Activated T-cell treated with anti-CD3 and anti-CD28 coated beads, Interleukin-2, amount 50 U/mL, for 72 hours (primary cell): ENCODE results near the gene IPO9. TPM values are rescaled to one million over a fixed set of nuclear protein-coding genes. Genes with fewer than 3 reads are reported as not detected.
"Not testable (repeated sequence)": the region's sequence is repeated elsewhere in the genome, so short reads cannot be mapped to it uniquely, and the experiment has no call there.

Experiments
- ATAC-seq, 2 donors: fragments of 150-1000 bp; cut with Tn5 transposase; replicated peaks in 1 of 2; 2 replicates each; pipeline ENCODE4 v1.10.0; 2021; ENCODE audit warnings: moderate library complexity in 2 of 2, mild to moderate bottlenecking in 1 of 2
- DNase-seq, 2 donors: peaks; one replicate each; pipeline ENCODE4 v3.0.0; 2021 to 2022; ENCODE audit warnings: mixed read lengths in 1 of 2
- H3K27ac Mint-ChIP-seq: one replicate; pipeline ENCODE4 v1.8.0; 2022; ENCODE audit warnings: mild to moderate bottlenecking, moderate library complexity, mixed read lengths
- H3K27me3 Mint-ChIP-seq: one replicate; pipeline ENCODE4 v1.8.0; 2022; ENCODE audit warnings: low read depth, mixed read lengths
- H3K36me3 Mint-ChIP-seq, 2 donors: one replicate each; pipeline ENCODE4 v1.8.0; 2022; ENCODE audit warnings: mixed read lengths in 2 of 2, mild to moderate bottlenecking in 1 of 2; ENCODE audit not compliant: insufficient read depth in 2 of 2
- H3K4me1 Mint-ChIP-seq: one replicate; pipeline ENCODE4 v1.8.0; 2022; ENCODE audit warnings: low read depth, mixed read lengths
- H3K4me3 Mint-ChIP-seq, 2 donors: one replicate each; pipeline ENCODE4 v1.8.0; 2022; ENCODE audit warnings: mild to moderate bottlenecking in 2 of 2, mixed read lengths in 2 of 2, moderate library complexity in 2 of 2
- H3K9me3 Mint-ChIP-seq, 2 donors: one replicate each; pipeline ENCODE4 v1.8.0; 2022; ENCODE audit warnings: mixed read lengths in 2 of 2
- total RNA-seq, 2 donors: library from RNA; stranded (reverse); gene quantifications; one replicate each; pipeline ENCODE4 v1.2.3, GENCODE V29; 2022

Gene IPO9
- total RNA-seq, 2 donors from 2014 or later, result 47.8 to 49.8 TPM

GRCh38 chr1:201841265-201841912, 12.4 kb downstream of the IPO9 start:
- H3K9me3 Mint-ChIP-seq, result no peaks in the 10 kb centered on the region
- H3K27me3 Mint-ChIP-seq, result no peaks in the 10 kb centered on the region

GRCh38 chr1:201842472-201843027, 13.6 kb downstream of the IPO9 start:
- Mint-ChIP-seq H3K9me3 (no peaks in the 10 kb centered on the region), H3K36me3 (no peaks in the 10 kb centered on the region), H3K27me3 (no peaks in the 10 kb centered on the region), H3K4me3 (no peak overlapping the region), H3K4me1 (peaks cover 24% of the 10 kb centered on the region), H3K27ac (no peak overlapping the region)
- ATAC-seq (no peak), DNase-seq (no peak)

More at GRCh38 chr1:201841265-201841912, 12.4 kb downstream of the IPO9 start:
- H3K4me1 Mint-ChIP-seq, result peaks cover 16% of the 10 kb centered on the region
- H3K36me3 Mint-ChIP-seq, result peaks cover 0 to 2% of the 10 kb centered on the region in 2 donors
- no peak overlapping the region for H3K4me3 Mint-ChIP-seq
- ATAC-seq (no peak), DNase-seq (no peak)
- H3K27ac Mint-ChIP-seq, result peak overlapping the region; percentile 22

- Mint-ChIP-seq H3K4me1 (peaks cover 16% of the 10 kb centered on the region), H3K4me3 (no peak overlapping the region), H3K27me3 (no peaks in the 10 kb centered on the region), H3K27ac (no peak overlapping the region), H3K9me3 (no peaks in the 10 kb centered on the region), H3K36me3 (peaks cover 0 to 6% of the 10 kb centered on the region in 2 donors)
- DNase-seq (no peak), ATAC-seq (no peak)
These were observed 16.6 kb downstream of the IPO9 start for GRCh38 chr1:201845331-201846083.

GRCh38 chr1:201847150-201847549, 18.2 kb downstream of the IPO9 start:
- no peaks in the 10 kb centered on the region for H3K9me3 Mint-ChIP-seq
- ATAC-seq (no peak), DNase-seq (no peak)
- peaks cover 12% of the 10 kb centered on the region for H3K4me1 Mint-ChIP-seq
- peak overlapping the region; percentile 80 for H3K27ac Mint-ChIP-seq
- no peaks in the 10 kb centered on the region for H3K27me3 Mint-ChIP-seq
- no peak overlapping the region for H3K4me3 Mint-ChIP-seq
- H3K36me3 Mint-ChIP-seq, result peaks cover 0 to 8% of the 10 kb centered on the region in 2 donors

GRCh38 chr1:201848230-201848629, 19.3 kb downstream of the IPO9 start:
- Mint-ChIP-seq H3K4me1 (peaks cover 12% of the 10 kb centered on the region), H3K4me3 (no peak overlapping the region), H3K9me3 (no peaks in the 10 kb centered on the region), H3K36me3 (peaks cover 1 to 12% of the 10 kb centered on the region in 2 donors), H3K27me3 (no peaks in the 10 kb centered on the region), H3K27ac (no peak overlapping the region)
- ATAC-seq, result no peak
- no peak for DNase-seq

GRCh38 chr1:201849372-201850052, 20.6 kb downstream of the IPO9 start:
- Mint-ChIP-seq H3K4me1 (peaks cover 12% of the 10 kb centered on the region), H3K27me3 (no peaks in the 10 kb centered on the region), H3K27ac (peak overlapping the region; percentile 2), H3K4me3 (no peak overlapping the region), H3K36me3 (peaks cover 1 to 15% of the 10 kb centered on the region in 2 donors), H3K9me3 (no peaks in the 10 kb centered on the region)
- ATAC-seq (no peak), DNase-seq (no peak)

GRCh38 chr1:201850053-201850397, 21.1 kb downstream of the IPO9 start:
- H3K4me3 Mint-ChIP-seq, result no peak overlapping the region
- no peaks in the 10 kb centered on the region for H3K27me3 Mint-ChIP-seq
- peaks cover 4 to 17% of the 10 kb centered on the region in 2 donors for H3K36me3 Mint-ChIP-seq
- peaks cover 12% of the 10 kb centered on the region for H3K4me1 Mint-ChIP-seq
- DNase-seq (no peak), ATAC-seq (no peak)
- H3K27ac Mint-ChIP-seq, result no peak overlapping the region
- H3K9me3 Mint-ChIP-seq, result no peaks in the 10 kb centered on the region

- Mint-ChIP-seq H3K4me3 (no peak overlapping the region), H3K27me3 (no peaks in the 10 kb centered on the region), H3K4me1 (peaks cover 7% of the 10 kb centered on the region), H3K27ac (no peak overlapping the region), H3K9me3 (no peaks in the 10 kb centered on the region), H3K36me3 (peaks cover 4 to 28% of the 10 kb centered on the region in 2 donors)
- no peak for ATAC-seq
- no peak for DNase-seq
These were observed 23.0 kb downstream of the IPO9 start for GRCh38 chr1:201851949-201852348.

- peaks cover 5 to 40% of the 10 kb centered on the region in 2 donors for H3K36me3 Mint-ChIP-seq
- not testable (repeated sequence) for ATAC-seq, H3K27me3 Mint-ChIP-seq, H3K27ac Mint-ChIP-seq, H3K4me1 Mint-ChIP-seq, DNase-seq, H3K4me3 Mint-ChIP-seq, H3K9me3 Mint-ChIP-seq
These were observed 27.8 kb downstream of the IPO9 start for GRCh38 chr1:201856722-201857121.

GRCh38 chr1:201859424-201859823, 30.5 kb downstream of the IPO9 start:
- Mint-ChIP-seq H3K36me3 (peaks cover 5 to 38% of the 10 kb centered on the region in 2 donors), H3K27me3 (no peaks in the 10 kb centered on the region), H3K27ac (no peak overlapping the region), H3K4me1 (no peaks in the 10 kb centered on the region), H3K4me3 (no peak overlapping the region), H3K9me3 (no peaks in the 10 kb centered on the region)
- DNase-seq (no peak), ATAC-seq (no peak)

GRCh38 chr1:201861448-201861847, 32.5 kb downstream of the IPO9 start:
- Mint-ChIP-seq H3K27me3 (no peaks in the 10 kb centered on the region), H3K27ac (no peak overlapping the region), H3K9me3 (no peaks in the 10 kb centered on the region), H3K4me3 (no peak overlapping the region), H3K36me3 (peaks cover 3 to 28% of the 10 kb centered on the region in 2 donors), H3K4me1 (no peaks in the 10 kb centered on the region)
- DNase-seq (no peak), ATAC-seq (no peak)

- H3K36me3 Mint-ChIP-seq, result peaks cover 13 to 34% of the 10 kb centered on the region in 2 donors
- H3K4me3 Mint-ChIP-seq, result no peak overlapping the region
- H3K4me1 Mint-ChIP-seq, result no peaks in the 10 kb centered on the region
- no peak overlapping the region for H3K27ac Mint-ChIP-seq
- ATAC-seq (no peak), DNase-seq (no peak)
- H3K9me3 Mint-ChIP-seq, result no peaks in the 10 kb centered on the region
- no peaks in the 10 kb centered on the region for H3K27me3 Mint-ChIP-seq
These were observed 41.4 kb downstream of the IPO9 start for GRCh38 chr1:201870397-201870796.

GRCh38 chr1:201874672-201875071, 45.7 kb downstream of the IPO9 start:
- H3K27ac Mint-ChIP-seq, result no peak overlapping the region
- no peak for DNase-seq
- no peak overlapping the region for H3K4me3 Mint-ChIP-seq
- H3K9me3 Mint-ChIP-seq, result no peaks in the 10 kb centered on the region
- H3K36me3 Mint-ChIP-seq, result peaks cover 10 to 30% of the 10 kb centered on the region in 2 donors
- no peaks in the 10 kb centered on the region for H3K27me3 Mint-ChIP-seq
- ATAC-seq, result no peak
- H3K4me1 Mint-ChIP-seq, result no peaks in the 10 kb centered on the region
